ENCODE results near the gene SLC39A10. TPM values are rescaled to one million over a fixed set of nuclear protein-coding genes. Genes with fewer than 3 reads are reported as not detected.

SLC39A10 gene
- total and polyA plus RNA-seq, 12 donors = 6.6 to 83.0 (median 33.0) TPM

- peaks cover 0 to 6% of the 10 kb centered on the region in 2 donors for H3K4me1 ChIP-seq (replicated peaks in 1 of 2)
- intact Hi-C loops (cut with DNase I) = no loop called here
- no peak overlapping the region for H3K27ac ChIP-seq
- no peak for DNase-seq
- no peaks in the 10 kb centered on the region for H3K27me3 ChIP-seq
- no peak overlapping the region for H3K4me3 ChIP-seq
- H3K9me3 ChIP-seq (replicated peaks in 1 of 3) = no peaks in the 10 kb centered on the region
- no peak for TF ChIP-seq POLR2A (IDR thresholded peaks at IDR 0.05)
- TF ChIP-seq, protein P1, sequence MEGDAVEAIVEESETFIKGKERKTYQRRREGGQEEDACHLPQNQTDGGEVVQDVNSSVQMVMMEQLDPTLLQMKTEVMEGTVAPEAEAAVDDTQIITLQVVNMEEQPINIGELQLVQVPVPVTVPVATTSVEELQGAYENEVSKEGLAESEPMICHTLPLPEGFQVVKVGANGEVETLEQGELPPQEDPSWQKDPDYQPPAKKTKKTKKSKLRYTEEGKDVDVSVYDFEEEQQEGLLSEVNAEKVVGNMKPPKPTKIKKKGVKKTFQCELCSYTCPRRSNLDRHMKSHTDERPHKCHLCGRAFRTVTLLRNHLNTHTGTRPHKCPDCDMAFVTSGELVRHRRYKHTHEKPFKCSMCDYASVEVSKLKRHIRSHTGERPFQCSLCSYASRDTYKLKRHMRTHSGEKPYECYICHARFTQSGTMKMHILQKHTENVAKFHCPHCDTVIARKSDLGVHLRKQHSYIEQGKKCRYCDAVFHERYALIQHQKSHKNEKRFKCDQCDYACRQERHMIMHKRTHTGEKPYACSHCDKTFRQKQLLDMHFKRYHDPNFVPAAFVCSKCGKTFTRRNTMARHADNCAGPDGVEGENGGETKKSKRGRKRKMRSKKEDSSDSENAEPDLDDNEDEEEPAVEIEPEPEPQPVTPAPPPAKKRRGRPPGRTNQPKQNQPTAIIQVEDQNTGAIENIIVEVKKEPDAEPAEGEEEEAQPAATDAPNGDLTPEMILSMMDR (IDR thresholded peaks at IDR 0.05) = no peak
- WGBS, 4 donors = 81 to 98% (median 90%) methylated on average over 7 of the region's 7 CpGs
- no peaks in the 10 kb centered on the region for H3K36me3 ChIP-seq (replicated peaks in 1 of 2)
These were observed 18.9 kb downstream of the SLC39A10 start for GRCh38 chr2:195675783-195676427.

DNA sequence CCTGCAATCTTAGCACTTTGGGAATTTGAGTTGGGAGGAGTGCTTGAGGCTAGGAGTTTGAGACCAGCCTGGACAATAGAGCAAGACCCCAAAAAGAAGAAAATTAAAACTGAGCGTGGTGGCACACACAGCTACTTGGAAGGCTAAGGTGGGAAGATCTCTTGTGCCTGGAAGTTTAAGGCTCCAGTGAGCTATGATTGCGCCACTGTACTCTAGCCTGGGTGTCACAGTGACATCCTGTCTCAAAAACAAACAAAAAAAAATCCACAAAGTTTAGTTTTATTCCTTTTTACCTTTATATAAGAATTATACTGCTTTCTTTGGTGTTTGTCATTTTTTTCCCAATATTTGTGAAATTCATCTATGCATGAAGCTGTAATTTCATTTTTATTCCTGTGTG lies 20.3 kb downstream of the SLC39A10 start:
- H3K4me1 ChIP-seq (replicated peaks in 1 of 2) = peaks cover 0 to 6% of the 10 kb centered on the region in 2 donors
- H3K4me3 ChIP-seq = no peak overlapping the region
- 84 to 100% (median 96%) methylated on average over 2 of the region's 2 CpGs for WGBS, 4 donors
- no peaks in the 10 kb centered on the region for H3K36me3 ChIP-seq (replicated peaks in 1 of 2)
- intact Hi-C loops (cut with DNase I) = no loop called here
- TF ChIP-seq POLR2A (IDR thresholded peaks at IDR 0.05) = no peak
- TF ChIP-seq, protein P1 (IDR thresholded peaks at IDR 0.05) = no peak
- H3K9me3 ChIP-seq (replicated peaks in 1 of 3) = no peaks in the 10 kb centered on the region
- DNase-seq = no peak
- no peak overlapping the region for H3K27ac ChIP-seq
- no peaks in the 10 kb centered on the region for H3K27me3 ChIP-seq

DNA sequence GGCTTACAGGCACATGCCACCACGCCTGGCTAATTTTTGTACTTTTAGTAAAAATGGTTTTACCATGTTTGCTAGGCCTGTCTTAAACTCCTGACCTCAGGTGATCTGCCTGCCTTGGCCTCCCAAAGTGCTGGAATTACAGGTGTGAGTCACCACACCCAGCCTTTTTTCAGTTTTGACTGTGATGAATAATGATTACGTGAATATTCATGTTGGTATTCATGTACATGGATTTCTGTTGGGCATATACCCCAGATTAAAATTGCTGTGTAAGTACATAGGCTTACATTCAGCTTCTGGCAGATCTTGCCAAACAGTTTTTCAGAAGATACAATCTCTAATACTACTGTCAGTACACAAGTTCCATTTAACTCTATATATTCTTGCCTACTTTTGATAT lies 20.9 kb downstream of the SLC39A10 start:
- no peak for TF ChIP-seq POLR2A (IDR thresholded peaks at IDR 0.05)
- TF ChIP-seq, protein P1 (IDR thresholded peaks at IDR 0.05) = no peak
- no peaks in the 10 kb centered on the region for H3K9me3 ChIP-seq (replicated peaks in 1 of 3)
- intact Hi-C loops (cut with DNase I) = no loop called here
- H3K36me3 ChIP-seq (replicated peaks in 1 of 2) = no peaks in the 10 kb centered on the region
- no peak overlapping the region for H3K27ac ChIP-seq
- WGBS, 4 donors = 91 to 97% (median 96%) methylated on average over 2 of the region's 2 CpGs
- DNase-seq = no peak
- no peaks in the 10 kb centered on the region for H3K27me3 ChIP-seq
- H3K4me3 ChIP-seq = no peak overlapping the region
- H3K4me1 ChIP-seq (replicated peaks in 1 of 2) = peaks cover 0 to 9% of the 10 kb centered on the region in 2 donors

DNA sequence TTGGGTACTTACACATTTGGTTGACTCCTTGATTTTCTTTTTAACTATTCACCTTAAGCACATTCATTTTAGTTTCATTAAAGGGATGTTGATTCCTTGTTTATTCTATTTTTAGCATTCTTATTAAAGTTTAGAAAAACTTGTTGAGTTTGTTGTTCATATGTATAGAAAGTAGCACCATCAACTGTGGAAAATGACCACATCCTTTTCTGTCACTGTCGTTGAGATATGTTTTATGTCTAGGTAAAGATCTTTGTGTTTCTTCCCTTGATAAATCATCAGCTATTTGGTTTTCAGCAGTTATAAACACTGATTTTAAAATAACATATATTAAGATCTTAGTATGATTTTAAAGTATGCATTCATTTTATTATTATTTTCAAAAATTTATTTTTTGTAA lies 25.1 kb downstream of the SLC39A10 start:
- no peak overlapping the region for H3K4me3 ChIP-seq
- TF ChIP-seq, protein P1 (IDR thresholded peaks at IDR 0.05) = no peak
- no peak for TF ChIP-seq POLR2A (IDR thresholded peaks at IDR 0.05)
- H3K9me3 ChIP-seq (replicated peaks in 1 of 3) = no peaks in the 10 kb centered on the region
- 81 to 97% (median 91%) methylated on average over 1 of the region's 1 CpG for WGBS, 4 donors
- no peaks in the 10 kb centered on the region for H3K36me3 ChIP-seq (replicated peaks in 1 of 2)
- intact Hi-C loops (cut with DNase I) = no loop called here
- H3K4me1 ChIP-seq (replicated peaks in 1 of 2) = peaks cover 0 to 23% of the 10 kb centered on the region in 2 donors
- H3K27ac ChIP-seq = no peak overlapping the region
- no peaks in the 10 kb centered on the region for H3K27me3 ChIP-seq
- DNase-seq = no peak
